Measurements from ENCODE around the gene KLKB1.
"Not testable (repeated sequence)": the region's sequence is repeated elsewhere in the genome, so short reads cannot be mapped to it uniquely, and the experiment has no call there.

Gene KLKB1

GRCh38 chr4:186265683-186266652, 38.7 kb downstream of the KLKB1 start, which contains the start of gene F11:
TSS of gene F11 (plus strand) at chr4:186266189. CDS start at chr4:186267137, 948 bp downstream.
- DNase-seq = no peak

GRCh38 chr4:186266729-186267456, 39.6 kb downstream of the KLKB1 start:
- DNase-seq = no peak

DNA sequence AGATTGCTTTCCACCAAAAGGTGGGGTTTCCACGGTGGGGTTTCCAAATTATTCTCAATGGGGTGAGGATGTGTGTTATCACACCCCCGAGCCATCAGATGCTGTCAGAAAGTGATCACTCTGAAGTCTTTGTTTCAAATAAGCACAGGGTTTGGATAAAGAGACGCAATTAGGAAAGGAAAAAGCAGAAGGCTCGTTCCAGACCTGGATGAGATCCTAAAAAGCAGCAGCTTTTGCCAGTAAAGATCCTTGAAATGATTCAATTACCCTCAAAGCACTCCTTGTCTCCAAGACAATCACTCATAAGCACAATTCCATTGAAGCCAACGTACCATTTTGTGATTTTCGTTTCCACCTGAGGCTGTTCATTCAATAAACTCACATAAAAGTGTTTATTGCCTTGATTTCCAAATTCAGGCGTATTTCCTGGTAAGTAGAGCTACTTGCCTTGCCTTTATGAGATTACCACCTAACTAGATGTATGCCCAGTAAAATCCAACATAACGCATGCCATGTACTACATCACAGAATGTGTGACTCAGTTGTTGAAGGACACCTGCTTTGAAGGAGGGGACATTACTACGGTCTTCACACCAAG, 43.9 kb downstream of the KLKB1 start:
- DNase-seq = no peak

- no peak for DNase-seq
Observed at GRCh38 chr4:186272699-186273391, 45.5 kb downstream of the KLKB1 start.

DNA sequence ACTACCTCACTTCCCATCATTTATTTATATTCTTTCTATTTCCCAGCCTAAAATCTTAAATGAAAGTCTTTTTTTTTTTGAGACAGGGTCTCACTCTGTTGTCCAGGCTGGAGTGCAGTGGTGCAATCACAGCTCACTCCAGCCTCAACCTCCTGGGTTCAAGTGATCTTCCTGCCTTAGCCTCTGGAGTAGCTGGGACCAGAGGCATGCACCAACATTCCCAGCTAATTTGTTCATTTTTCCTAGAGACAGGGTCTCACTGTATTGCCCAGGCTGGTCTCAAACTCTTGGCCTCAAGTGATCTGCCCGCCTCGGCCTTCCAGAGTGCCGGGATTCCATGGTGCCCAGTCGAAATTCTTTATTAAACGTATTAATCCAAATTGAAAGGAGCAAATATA, 46.1 kb downstream of the KLKB1 start:
- not testable (repeated sequence) for DNase-seq

DNA sequence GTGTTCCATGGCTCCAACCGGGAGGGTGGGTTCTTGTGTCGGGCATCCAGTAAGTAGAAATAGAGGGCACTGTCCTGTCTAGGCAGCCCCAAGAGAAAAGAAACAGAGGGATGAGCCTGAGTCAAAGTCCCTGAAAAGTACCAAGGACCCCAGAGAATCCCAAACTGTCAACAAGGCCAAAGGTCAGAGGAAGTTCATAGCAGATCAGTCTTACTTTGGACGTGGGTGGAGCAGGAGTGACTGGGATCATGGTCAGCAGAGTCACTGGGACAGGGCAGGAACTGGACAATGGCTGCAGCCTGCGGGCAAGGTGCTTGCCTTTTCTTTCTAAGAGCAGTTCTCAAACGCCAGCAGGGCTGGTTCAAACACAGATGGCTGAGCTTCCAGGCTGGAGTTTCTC, 56.0 kb downstream of the KLKB1 start:
- DNase-seq = no peak

DNA sequence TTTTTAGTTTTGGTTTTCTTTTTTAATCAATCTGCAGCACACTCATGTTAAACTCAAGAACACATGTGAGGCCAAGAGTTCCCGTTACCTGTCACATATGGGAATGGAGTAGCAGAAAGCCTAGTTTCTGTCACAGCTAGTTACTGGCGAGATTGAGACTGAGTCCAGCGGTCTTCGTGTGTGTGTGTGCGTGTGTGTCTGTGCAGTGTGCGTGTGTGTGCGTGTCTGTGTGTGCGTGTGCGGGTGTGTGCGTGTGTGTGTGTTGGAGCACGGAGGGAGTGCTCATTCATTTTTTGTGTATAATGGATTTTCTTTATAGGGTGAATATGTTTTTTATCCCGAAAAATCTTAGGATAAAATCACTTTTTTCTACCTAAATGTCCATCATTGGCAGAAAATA, 57.8 kb downstream of the KLKB1 start:
- DNase-seq = no peak

- no peak for DNase-seq
Observed at GRCh38 chr4:186286581-186286980, 59.3 kb downstream of the KLKB1 start.

DNA sequence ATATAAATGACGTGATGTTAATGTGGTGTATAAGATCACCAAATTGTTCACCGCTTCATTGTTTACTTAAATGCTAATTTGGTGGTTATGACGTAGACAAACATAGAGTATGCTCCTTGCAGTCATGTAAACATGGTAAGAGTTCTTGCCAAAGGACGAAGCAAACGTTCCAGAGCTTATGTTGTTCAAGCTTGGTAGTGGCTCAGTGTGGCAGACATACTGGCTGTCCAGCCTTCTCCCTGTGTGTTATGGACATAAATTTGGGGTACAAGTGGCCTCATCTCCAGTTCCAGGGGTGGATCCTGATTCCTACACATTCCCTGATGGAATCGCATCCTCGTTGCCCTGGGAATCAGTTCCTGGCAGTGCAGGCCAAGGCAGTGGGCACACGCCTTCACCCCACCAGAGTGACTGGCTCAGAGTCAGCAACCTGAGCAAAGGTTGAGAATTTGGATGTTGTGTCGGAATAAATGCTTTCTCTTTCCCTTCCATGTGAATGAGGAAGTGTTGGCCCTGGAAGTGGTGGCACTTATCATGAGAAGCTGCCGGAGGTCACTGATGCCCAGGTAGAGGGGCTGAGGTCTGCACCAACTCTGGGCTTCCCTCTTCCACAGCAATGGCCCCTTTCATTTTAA, 64.1 kb downstream of the KLKB1 start:
- DNase-seq = no peak

DNA sequence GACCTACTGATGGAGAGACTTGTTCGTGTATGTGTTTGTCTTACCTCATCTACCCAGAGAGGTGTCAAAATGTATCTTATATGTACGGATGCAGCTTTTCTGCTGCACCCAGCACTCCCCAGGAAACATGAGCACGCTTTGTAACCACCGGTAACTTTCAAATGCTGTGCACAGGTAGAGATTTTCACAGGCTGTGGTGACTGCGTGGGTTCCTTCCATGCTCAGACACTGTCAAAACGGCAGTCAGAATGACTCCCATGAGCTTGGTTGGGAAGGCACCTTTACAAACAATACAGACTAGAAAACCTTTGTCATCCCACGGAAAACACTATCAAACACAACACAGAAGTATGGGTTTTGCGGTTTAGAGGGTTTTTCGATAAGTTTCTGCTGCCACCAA, 66.9 kb downstream of the KLKB1 start:
- DNase-seq = no peak

DNA sequence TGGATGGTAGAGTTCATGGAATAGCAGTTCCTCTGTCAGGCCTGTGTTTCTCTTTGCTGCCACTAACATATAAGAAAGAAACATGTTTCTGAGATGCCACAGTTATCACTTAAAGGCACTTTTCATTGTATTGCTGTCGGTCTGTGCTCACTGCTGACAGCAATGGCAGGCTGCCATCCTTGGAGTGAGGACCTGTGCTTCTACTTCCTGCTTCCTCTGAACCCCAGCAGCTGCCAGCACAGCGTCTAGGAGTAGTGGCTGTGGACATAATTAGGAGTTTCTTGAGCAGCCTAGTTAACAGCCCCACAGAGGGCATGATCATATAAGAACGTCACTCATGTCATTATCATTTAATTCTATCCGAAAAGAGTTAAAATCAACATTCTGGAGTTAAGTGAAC, 69.2 kb downstream of the KLKB1 start:
- DNase-seq = no peak

DNA sequence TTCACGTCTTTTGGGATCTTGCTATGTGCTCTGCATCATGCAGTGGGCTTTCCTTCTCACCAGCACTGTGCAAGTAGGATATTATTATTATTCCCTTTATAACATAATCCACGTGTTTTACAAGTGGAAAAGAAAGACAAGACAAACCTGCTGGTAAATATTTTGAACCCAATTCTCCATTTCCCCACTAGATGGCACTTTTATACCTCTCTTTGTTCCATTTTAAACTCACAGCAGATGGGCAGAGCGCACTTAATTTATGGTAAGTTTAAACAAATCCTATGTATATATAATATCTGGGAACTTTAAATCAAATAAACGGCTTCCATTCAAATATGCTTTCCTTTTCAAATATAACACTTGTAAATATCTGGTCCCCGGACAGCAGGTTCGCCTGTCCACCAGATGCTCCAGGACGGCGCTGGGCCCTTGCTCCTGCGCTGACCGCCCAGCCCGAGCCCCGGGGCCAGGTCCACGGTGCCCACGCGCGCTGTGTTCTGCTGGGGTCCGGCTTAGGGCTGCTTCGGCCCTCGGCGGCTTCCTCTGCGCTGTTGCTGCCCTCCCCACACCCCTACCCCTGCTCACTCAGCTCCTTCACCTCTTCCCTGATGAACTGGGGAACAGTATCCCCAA, 69.8 kb downstream of the KLKB1 start:
- DNase-seq = peak; percentile 27

DNA sequence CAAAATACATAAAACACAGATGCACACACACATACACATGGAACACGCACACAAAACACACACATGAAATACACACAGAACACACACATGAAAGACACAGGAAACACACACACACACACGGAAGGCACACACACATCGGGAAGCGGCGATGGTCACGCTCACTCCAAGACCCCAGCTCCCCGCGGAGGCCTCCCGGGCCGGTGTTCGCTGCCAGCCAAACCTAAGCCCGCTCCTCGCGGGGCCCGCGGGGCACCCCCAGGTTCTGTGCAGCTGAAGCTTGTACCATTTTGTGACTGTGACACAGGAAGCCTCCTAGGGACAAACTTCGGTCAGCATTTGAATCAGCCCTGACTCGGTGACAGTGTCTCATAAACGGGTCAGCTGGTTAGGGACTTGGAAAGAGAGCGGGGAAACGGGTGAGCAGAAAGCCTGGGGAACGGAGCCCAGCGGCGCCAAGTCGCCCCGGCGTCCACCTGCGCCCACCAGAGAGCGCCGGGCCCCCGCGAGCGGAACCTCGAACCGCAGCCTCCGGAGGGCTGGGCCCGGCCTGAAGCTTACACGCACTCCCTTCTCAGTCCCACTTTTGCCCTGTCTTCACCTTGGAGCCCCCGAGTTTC, 70.8 kb downstream of the KLKB1 start:
- DNase-seq = no peak

GRCh38 chr4:186299291-186299690, 72.0 kb downstream of the KLKB1 start:
- no peak for DNase-seq

DNA sequence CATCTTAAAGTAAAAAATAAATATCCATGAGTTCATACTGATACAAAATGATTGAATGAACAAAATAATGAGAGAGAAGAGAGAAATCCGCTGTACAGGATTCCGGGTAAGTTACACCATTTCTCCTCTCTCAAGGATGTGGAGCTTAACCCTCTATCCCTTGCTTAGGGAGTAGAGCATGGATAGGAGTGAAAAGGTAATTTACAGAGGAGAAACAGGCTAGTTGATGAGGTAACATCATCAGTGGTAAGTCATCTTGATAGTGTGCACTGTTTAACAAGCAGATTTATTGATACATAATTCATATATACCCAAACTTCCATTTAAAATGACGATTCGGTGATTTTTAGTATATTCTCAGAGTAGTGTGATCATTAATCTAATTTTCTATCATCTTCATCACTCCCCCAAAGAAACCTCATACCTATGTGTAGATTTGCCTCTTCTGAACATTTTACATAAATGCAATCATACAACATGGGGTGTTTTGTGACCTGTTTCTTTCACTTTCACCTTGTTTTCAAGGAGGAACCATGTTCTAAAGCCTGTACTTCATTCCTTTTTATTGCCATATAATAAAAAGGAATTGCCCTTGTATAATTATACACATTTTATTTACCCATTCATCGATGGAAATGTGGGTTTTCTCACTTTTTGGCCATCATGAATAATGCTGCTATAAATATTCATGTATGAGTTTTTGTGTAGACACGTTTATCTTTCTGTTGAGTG, 73.5 kb downstream of the KLKB1 start:
- DNase-seq = no peak

DNA sequence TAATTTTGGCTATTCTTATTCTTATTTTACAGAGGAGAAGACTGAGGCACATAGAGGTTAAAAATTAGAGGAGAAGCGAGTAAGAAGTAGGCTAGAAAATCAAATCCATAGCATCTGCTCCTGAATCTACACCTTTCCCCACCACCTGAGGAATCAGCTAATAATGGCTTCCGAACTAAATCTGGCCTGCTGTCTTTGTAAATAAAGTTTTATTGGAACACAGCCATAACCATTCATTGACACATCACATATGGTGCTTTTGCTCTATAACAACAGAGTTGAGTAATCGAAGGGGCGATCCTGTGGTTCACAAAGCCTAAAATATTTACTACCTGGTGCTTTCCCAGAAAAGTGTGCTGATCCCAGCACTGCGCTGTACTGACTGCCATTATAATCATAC, 76.9 kb downstream of the KLKB1 start:
- no peak for DNase-seq

- no peak for DNase-seq
Observed at GRCh38 chr4:186304866-186305505, 77.7 kb downstream of the KLKB1 start.

DNA sequence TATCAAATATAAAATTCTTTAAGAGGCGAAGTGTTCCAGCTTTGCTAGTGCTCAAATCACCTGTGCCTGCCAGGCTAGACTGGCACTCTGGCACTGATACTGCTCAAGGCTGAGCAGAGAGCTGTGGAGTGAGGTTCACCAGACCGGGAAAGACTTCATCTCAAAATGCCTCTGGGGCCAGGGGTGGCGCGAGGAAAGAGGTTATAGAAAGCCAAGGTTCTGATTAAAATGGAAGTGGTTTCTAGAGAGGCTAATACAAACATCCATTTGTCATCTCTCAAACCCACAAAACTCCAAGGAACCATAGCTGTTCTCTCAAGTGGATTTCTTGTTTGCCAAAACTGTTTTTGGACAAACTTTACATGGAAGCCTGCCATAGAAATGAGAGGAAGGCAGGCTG, 80.2 kb downstream of the KLKB1 start:
- DNase-seq = no peak

- no peak for DNase-seq
Observed at GRCh38 chr4:186307916-186308315, 80.6 kb downstream of the KLKB1 start.
